Measurements from ENCODE around the gene CORO6.

GRCh38 chr17:29588562-29589411 is 33.9 kb downstream of the CORO6 start:
- TF ChIP-seq SUZ12 (IDR thresholded peaks at IDR 0.05; ENCODE audit: extremely low read depth, insufficient read depth, insufficient read length), result no peak
- no peak for TF ChIP-seq YY1 (IDR thresholded peaks at IDR 0.05; ENCODE audit: insufficient read depth, insufficient read length)
- no peak for TF ChIP-seq ZNF274 (IDR thresholded peaks at IDR 0.05; ENCODE audit: low read depth, low read length)

Measured in NT2/D1 (cell line).